Measurements from ENCODE around the gene DLGAP1. TPM values are rescaled to one million over a fixed set of nuclear protein-coding genes. Genes with fewer than 3 reads are reported as not detected.

Gene DLGAP1
- total and polyA plus RNA-seq, 5 donors from 2014 or later: 0.11 to 5.4 (median 0.68) TPM

DNA sequence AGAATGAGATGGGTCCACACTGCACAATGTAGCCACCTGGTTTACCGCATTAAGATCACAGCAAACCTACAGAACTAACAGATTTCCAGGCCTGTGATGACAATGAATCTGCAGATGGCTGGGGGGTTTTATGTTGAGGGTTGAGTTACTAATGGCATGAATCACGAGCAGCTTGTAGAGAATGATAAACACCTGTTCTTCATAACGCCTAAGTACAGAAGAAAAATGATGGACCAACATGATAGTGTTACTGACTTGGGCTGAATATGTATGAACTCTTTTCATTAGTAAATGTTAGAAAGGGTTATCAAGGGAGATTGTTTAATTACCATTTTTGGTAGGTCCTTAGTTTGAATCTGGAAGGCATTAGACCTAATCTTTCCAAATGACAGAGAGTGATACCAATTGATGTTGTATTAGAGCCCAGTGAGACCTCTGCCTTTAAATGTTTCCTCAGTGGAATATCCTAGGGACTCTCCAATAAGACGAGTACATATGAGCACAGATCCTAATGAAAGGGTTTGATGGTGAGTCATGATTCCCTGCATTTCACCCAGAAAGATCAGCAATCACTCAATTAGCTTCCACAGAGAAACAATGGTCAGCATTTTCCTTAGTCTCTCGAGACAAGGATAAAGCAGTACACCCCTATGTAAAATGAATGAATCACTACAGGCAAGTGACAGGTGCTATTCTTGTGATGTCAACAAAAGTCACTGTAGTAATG, 243.8 kb downstream of the DLGAP1 start:
- ATAC-seq (ENCODE audit: low read depth in 2 of 2) (no peak), DNase-seq (no peak)
- no peaks in the 10 kb centered on the region for H3K4me1 ChIP-seq (ENCODE audit: control insufficient read depth, insufficient read depth, low read length, poor library complexity, severe bottlenecking)
- Mint-ChIP-seq H3K9me3 (peaks cover 0 to 10% (median 4%) of the 10 kb centered on the region in 7 donors), H3K27ac (no peak overlapping the region), H3K36me3 (no peaks in the 10 kb centered on the region), H3K27me3 (no peaks in the 10 kb centered on the region), H3K4me3 (no peak overlapping the region), H3K4me1 (no peaks in the 10 kb centered on the region)
- H3K27ac ChIP-seq (ENCODE audit: insufficient read depth, low read length, poor library complexity, severe bottlenecking): no peak overlapping the region
- H3K4me3 ChIP-seq (ENCODE audit: low read depth, low read length): no peak overlapping the region
- no peaks in the 10 kb centered on the region for H3K9me3 ChIP-seq (ENCODE audit: control insufficient read depth in 2 of 2, low read length in 2 of 2)
- H3K27me3 ChIP-seq (ENCODE audit: control insufficient read depth, insufficient read depth, low read length): no peaks in the 10 kb centered on the region
- no peaks in the 10 kb centered on the region for H3K36me3 ChIP-seq (ENCODE audit: control insufficient read depth, insufficient read depth, low read length)

DNA sequence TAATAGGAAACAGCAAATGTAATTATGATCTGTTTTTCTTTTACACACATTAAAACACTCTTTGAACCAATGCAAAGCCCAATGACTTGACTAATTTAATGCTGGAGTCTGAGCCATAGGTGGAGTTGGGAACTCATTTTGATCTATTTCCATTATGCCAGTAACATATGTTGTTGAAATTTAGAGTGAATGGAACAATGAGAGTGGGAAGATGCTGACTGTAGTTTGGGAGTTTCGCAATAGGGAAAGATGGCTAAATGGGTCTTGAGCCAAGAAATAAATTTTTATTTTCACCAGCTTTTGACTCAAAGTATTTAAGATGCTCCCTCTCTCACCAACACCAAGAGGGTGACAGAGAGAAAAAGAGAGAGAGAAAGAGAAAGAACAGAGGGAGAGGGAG, 246.7 kb downstream of the DLGAP1 start:
- Histone ChIP-seq H3K27me3 (ENCODE audit: control insufficient read depth, insufficient read depth, low read length) (no peaks in the 10 kb centered on the region), H3K4me3 (ENCODE audit: low read depth, low read length) (no peak overlapping the region), H3K9me3 (ENCODE audit: control insufficient read depth in 2 of 2, low read length in 2 of 2) (no peaks in the 10 kb centered on the region), H3K4me1 (ENCODE audit: control insufficient read depth, insufficient read depth, low read length, poor library complexity, severe bottlenecking) (no peaks in the 10 kb centered on the region), H3K36me3 (ENCODE audit: control insufficient read depth, insufficient read depth, low read length) (no peaks in the 10 kb centered on the region), H3K27ac (ENCODE audit: insufficient read depth, low read length, poor library complexity, severe bottlenecking) (no peak overlapping the region)
- no peaks in the 10 kb centered on the region for H3K27me3 Mint-ChIP-seq
- DNase-seq (no peak), ATAC-seq (ENCODE audit: low read depth in 2 of 2) (no peak)
- H3K9me3 Mint-ChIP-seq: peaks cover 0 to 8% (median 6%) of the 10 kb centered on the region in 7 donors
- H3K36me3 Mint-ChIP-seq: no peaks in the 10 kb centered on the region
- no peaks in the 10 kb centered on the region for H3K4me1 Mint-ChIP-seq
- H3K27ac Mint-ChIP-seq: no peak overlapping the region
- no peak overlapping the region for H3K4me3 Mint-ChIP-seq

DNA sequence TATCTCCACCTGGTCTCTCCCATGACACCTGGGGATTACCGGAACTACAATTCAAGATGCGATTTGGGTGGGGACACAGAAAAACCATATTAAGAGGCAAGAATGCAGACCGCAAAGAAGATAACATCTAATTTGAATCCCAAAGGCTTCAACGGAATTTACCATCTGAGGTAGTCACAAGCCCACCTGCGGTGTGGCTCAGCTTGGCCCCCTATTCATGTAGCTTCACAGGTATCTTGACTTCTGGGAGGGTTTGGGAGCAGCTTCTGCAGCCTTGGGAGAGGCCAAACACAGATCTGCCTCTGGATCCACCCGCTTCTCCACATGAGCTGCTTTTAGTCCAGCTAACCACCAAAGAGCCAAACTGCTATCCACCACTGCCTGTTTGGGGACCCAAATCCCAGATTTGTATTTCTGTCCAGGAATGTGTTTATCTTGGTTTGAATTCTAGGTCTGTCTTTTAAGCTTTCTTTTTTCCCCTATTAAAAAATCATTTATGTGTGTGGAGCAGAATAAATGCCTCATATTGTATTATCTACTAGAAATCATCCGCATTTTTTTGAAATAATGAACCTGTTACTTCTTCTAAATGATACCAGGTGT, 247.6 kb downstream of the DLGAP1 start:
- H3K4me3 Mint-ChIP-seq: no peak overlapping the region
- no peak overlapping the region for H3K27ac Mint-ChIP-seq
- Histone ChIP-seq H3K9me3 (ENCODE audit: control insufficient read depth in 2 of 2, low read length in 2 of 2) (no peaks in the 10 kb centered on the region), H3K4me3 (ENCODE audit: low read depth, low read length) (no peak overlapping the region), H3K27me3 (ENCODE audit: control insufficient read depth, insufficient read depth, low read length) (no peaks in the 10 kb centered on the region), H3K36me3 (ENCODE audit: control insufficient read depth, insufficient read depth, low read length) (no peaks in the 10 kb centered on the region), H3K4me1 (ENCODE audit: control insufficient read depth, insufficient read depth, low read length, poor library complexity, severe bottlenecking) (no peaks in the 10 kb centered on the region), H3K27ac (ENCODE audit: insufficient read depth, low read length, poor library complexity, severe bottlenecking) (no peak overlapping the region)
- ATAC-seq (ENCODE audit: low read depth in 2 of 2) (no peak), DNase-seq (no peak)
- H3K27me3 Mint-ChIP-seq: no peaks in the 10 kb centered on the region
- no peaks in the 10 kb centered on the region for H3K36me3 Mint-ChIP-seq
- no peaks in the 10 kb centered on the region for H3K4me1 Mint-ChIP-seq
- H3K9me3 Mint-ChIP-seq: peaks cover 0 to 8% (median 6%) of the 10 kb centered on the region in 7 donors

DNA sequence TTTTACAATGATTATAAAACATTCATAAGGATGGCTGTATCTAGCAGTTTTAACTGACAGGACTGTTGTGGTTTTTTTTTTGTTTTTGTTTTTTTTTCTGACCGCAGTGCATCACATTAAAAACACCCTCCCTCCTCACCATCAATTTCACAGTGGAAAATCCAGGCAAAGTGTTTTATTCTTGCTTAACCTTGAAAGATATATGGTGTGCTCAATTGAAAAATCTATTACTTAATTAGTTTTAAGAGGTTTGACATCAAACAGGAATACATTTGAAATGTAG, 250.7 kb downstream of the DLGAP1 start:
- Histone ChIP-seq H3K36me3 (ENCODE audit: control insufficient read depth, insufficient read depth, low read length) (no peaks in the 10 kb centered on the region), H3K4me1 (ENCODE audit: control insufficient read depth, insufficient read depth, low read length, poor library complexity, severe bottlenecking) (no peaks in the 10 kb centered on the region), H3K27ac (ENCODE audit: insufficient read depth, low read length, poor library complexity, severe bottlenecking) (no peak overlapping the region), H3K27me3 (ENCODE audit: control insufficient read depth, insufficient read depth, low read length) (no peaks in the 10 kb centered on the region), H3K9me3 (ENCODE audit: control insufficient read depth in 2 of 2, low read length in 2 of 2) (no peaks in the 10 kb centered on the region), H3K4me3 (ENCODE audit: low read depth, low read length) (no peak overlapping the region)
- Mint-ChIP-seq H3K9me3 (peaks cover 0 to 9% (median 2%) of the 10 kb centered on the region in 7 donors), H3K4me1 (no peaks in the 10 kb centered on the region), H3K4me3 (no peak overlapping the region), H3K27me3 (no peaks in the 10 kb centered on the region), H3K27ac (no peak overlapping the region), H3K36me3 (no peaks in the 10 kb centered on the region)
- no peak for DNase-seq
- ATAC-seq (ENCODE audit: low read depth in 2 of 2): no peak

DNA sequence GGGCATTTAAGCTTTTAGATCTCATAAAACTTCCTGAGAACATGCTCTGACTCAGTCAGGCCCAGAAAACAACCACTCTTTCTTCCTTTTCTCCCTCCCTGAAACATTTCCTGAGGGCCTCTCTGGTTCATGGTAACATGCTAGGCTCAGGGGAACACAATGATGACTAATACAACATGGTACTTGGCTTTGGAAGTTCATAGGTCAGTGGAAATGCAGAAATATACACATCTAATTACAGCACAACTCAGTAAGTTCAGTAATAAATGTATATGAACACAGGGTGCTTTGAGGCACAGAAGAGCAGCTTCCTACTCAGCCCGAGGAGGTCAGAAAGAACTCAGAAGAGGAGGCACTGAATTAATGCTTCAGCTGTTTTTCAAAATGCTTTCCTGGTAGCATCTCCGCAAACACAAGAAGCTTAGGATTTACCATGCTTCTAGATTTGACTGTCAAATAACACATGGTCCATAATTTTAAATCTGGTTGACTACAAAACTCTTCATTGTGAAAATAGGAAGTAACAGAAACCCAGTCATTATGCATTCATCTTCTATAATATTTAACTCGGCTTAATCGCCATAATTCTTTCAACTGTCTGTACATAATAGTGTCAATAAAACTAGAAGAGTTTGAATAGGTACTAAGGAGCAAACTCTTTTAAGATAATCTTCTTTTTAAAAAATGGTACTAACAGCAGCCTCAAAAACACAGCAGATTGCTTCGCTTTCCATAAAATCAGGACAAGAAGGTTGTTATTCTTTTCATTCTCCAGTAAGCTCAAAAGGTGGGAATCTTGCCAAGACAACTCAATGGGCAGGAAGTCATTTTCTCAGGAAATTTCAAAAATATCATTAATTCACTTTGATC, 251.3 kb downstream of the DLGAP1 start:
- no peaks in the 10 kb centered on the region for H3K27me3 Mint-ChIP-seq
- no peaks in the 10 kb centered on the region for H3K36me3 Mint-ChIP-seq
- Histone ChIP-seq H3K9me3 (ENCODE audit: control insufficient read depth in 2 of 2, low read length in 2 of 2) (no peaks in the 10 kb centered on the region), H3K36me3 (ENCODE audit: control insufficient read depth, insufficient read depth, low read length) (no peaks in the 10 kb centered on the region), H3K27ac (ENCODE audit: insufficient read depth, low read length, poor library complexity, severe bottlenecking) (no peak overlapping the region), H3K4me3 (ENCODE audit: low read depth, low read length) (no peak overlapping the region), H3K27me3 (ENCODE audit: control insufficient read depth, insufficient read depth, low read length) (no peaks in the 10 kb centered on the region), H3K4me1 (ENCODE audit: control insufficient read depth, insufficient read depth, low read length, poor library complexity, severe bottlenecking) (no peaks in the 10 kb centered on the region)
- no peak overlapping the region for H3K4me3 Mint-ChIP-seq
- no peaks in the 10 kb centered on the region for H3K4me1 Mint-ChIP-seq
- ATAC-seq (ENCODE audit: low read depth in 2 of 2) (no peak), DNase-seq (no peak)
- H3K27ac Mint-ChIP-seq: no peak overlapping the region
- H3K9me3 Mint-ChIP-seq: peaks cover 0 to 9% (median 0%) of the 10 kb centered on the region in 7 donors

DNA sequence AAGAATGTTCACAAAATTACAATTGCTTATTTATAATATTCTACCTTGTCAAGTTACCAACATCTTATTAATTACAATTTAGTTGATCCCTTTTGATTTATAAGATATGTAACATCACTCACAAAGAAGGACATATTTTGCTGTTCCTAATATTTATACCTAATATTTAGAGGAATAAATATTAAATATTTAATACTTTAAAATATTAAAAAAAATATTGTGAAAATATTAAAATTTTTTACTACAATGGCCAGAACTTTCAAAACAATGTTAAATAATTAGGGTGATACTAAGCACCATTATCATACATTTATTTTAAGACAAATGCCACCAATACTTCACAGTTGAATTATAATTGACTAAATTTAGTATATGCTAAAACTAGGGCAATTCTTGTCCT, 254.7 kb downstream of the DLGAP1 start:
- Histone ChIP-seq H3K4me1 (ENCODE audit: control insufficient read depth, insufficient read depth, low read length, poor library complexity, severe bottlenecking) (no peaks in the 10 kb centered on the region), H3K27ac (ENCODE audit: insufficient read depth, low read length, poor library complexity, severe bottlenecking) (no peak overlapping the region), H3K36me3 (ENCODE audit: control insufficient read depth, insufficient read depth, low read length) (no peaks in the 10 kb centered on the region), H3K4me3 (ENCODE audit: low read depth, low read length) (no peak overlapping the region), H3K27me3 (ENCODE audit: control insufficient read depth, insufficient read depth, low read length) (no peaks in the 10 kb centered on the region), H3K9me3 (ENCODE audit: control insufficient read depth in 2 of 2, low read length in 2 of 2) (no peaks in the 10 kb centered on the region)
- DNase-seq (no peak), ATAC-seq (ENCODE audit: low read depth in 2 of 2) (no peak)
- H3K27ac Mint-ChIP-seq: no peak overlapping the region
- no peaks in the 10 kb centered on the region for H3K4me1 Mint-ChIP-seq
- no peaks in the 10 kb centered on the region for H3K27me3 Mint-ChIP-seq
- H3K36me3 Mint-ChIP-seq: no peaks in the 10 kb centered on the region
- H3K4me3 Mint-ChIP-seq: no peak overlapping the region
- H3K9me3 Mint-ChIP-seq: peaks cover 0 to 9% (median 3%) of the 10 kb centered on the region in 7 donors

DNA sequence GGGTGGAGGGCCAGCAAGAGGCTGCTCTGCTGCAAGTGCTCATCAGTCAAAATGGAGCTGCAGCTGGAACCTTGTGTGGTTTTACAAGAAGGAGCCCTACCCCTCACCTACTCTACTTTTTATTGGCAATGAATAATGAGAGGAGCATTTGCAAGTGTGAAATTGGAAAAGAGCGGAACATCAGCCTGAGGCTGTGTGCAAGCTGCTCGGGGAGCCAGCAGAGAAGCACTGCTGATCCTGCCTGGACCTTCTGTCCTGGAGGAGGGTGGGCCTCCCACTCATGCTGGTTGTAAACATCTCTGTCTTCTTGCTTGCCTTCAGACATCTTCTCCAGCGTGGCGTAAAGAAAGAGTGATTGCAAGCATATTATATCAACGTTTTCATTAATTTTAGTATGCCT, 256.2 kb downstream of the DLGAP1 start:
- Histone ChIP-seq H3K27ac (ENCODE audit: insufficient read depth, low read length, poor library complexity, severe bottlenecking) (no peak overlapping the region), H3K4me3 (ENCODE audit: low read depth, low read length) (no peak overlapping the region), H3K4me1 (ENCODE audit: control insufficient read depth, insufficient read depth, low read length, poor library complexity, severe bottlenecking) (no peaks in the 10 kb centered on the region), H3K27me3 (ENCODE audit: control insufficient read depth, insufficient read depth, low read length) (no peaks in the 10 kb centered on the region), H3K9me3 (ENCODE audit: control insufficient read depth in 2 of 2, low read length in 2 of 2) (no peaks in the 10 kb centered on the region), H3K36me3 (ENCODE audit: control insufficient read depth, insufficient read depth, low read length) (no peaks in the 10 kb centered on the region)
- H3K27me3 Mint-ChIP-seq: no peaks in the 10 kb centered on the region
- no peaks in the 10 kb centered on the region for H3K36me3 Mint-ChIP-seq
- ATAC-seq (ENCODE audit: low read depth in 2 of 2) (no peak), DNase-seq (no peak)
- H3K4me3 Mint-ChIP-seq: no peak overlapping the region
- peaks cover 0 to 9% (median 3%) of the 10 kb centered on the region in 7 donors for H3K9me3 Mint-ChIP-seq
- H3K27ac Mint-ChIP-seq: no peak overlapping the region
- no peaks in the 10 kb centered on the region for H3K4me1 Mint-ChIP-seq

Measured in CD4-positive, CD25-positive, alpha-beta regulatory T cell (primary cell).